Activated naive CD4-positive, alpha-beta T cell treated with anti-CD3 and anti-CD28 coated beads, Interleukin-2, amount 50 U/mL, for 72 hours (primary cell): ENCODE measurements around the gene PACRG. TPM values are rescaled to one million over a fixed set of nuclear protein-coding genes. Genes with fewer than 3 reads are reported as not detected.

Experiments used
- ATAC-seq, 2 donors: fragments of 150-1000 bp; cut with Tn5 transposase; 2 replicates each; pipeline ENCODE4 v1.10.0; 2021; ENCODE audit warnings: mild to moderate bottlenecking in 2 of 2, moderate library complexity in 2 of 2
- DNase-seq, 2 donors: peaks; one replicate each; pipeline ENCODE4 v3.0.0; 2021 to 2022; ENCODE audit warnings: low spot score in 2 of 2
- H3K27ac Mint-ChIP-seq, 2 donors: one replicate each; pipeline ENCODE4 v1.8.0; 2022; ENCODE audit warnings: mild to moderate bottlenecking in 2 of 2, mixed read lengths in 2 of 2
- H3K36me3 Mint-ChIP-seq, 2 donors: one replicate each; pipeline ENCODE4 v1.8.0; 2022; ENCODE audit warnings: mixed read lengths in 2 of 2
- H3K9me3 Mint-ChIP-seq, 2 donors: one replicate each; pipeline ENCODE4 v1.8.0; 2022; ENCODE audit warnings: mixed read lengths in 2 of 2
- total RNA-seq, 2 donors: library from RNA; stranded (reverse); gene quantifications; one replicate each; pipeline ENCODE4 v1.2.3, GENCODE V29; 2022

The PACRG gene
- total RNA-seq, 2 donors from 2014 or later = 0.43 TPM; not detected in 1

DNA sequence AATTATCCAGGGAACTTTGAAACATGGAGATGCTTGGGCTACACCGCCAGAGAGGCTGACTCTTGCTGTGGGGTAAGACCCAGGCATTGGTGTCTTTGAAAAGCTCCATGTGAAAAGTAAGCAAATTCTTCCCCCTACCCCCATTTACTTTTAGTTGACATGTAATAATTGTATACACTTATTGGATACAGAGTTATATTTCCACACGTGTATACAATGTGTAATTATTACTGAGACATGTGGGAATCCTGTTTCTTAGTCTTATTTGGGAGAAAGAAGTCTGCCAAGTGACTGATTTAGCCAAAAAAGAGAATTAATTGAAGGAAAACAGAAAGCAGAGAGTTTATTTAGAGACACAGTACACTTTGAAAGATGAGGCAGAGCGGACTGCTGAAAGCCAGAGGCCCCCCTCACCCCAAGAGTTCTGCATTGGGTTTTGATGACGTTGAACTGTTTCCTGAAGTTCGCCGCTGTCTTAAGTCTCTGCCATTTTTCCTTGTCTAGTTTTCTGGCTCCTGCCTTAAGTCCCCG is 193.8 kb downstream of the PACRG start:
- DNase-seq (no peak), ATAC-seq (no peak)
- H3K27ac Mint-ChIP-seq = no peak overlapping the region
- peaks cover 0 to 8% of the 10 kb centered on the region in 2 donors for H3K36me3 Mint-ChIP-seq
- H3K9me3 Mint-ChIP-seq = peaks cover 21 to 28% of the 10 kb centered on the region in 2 donors

DNA sequence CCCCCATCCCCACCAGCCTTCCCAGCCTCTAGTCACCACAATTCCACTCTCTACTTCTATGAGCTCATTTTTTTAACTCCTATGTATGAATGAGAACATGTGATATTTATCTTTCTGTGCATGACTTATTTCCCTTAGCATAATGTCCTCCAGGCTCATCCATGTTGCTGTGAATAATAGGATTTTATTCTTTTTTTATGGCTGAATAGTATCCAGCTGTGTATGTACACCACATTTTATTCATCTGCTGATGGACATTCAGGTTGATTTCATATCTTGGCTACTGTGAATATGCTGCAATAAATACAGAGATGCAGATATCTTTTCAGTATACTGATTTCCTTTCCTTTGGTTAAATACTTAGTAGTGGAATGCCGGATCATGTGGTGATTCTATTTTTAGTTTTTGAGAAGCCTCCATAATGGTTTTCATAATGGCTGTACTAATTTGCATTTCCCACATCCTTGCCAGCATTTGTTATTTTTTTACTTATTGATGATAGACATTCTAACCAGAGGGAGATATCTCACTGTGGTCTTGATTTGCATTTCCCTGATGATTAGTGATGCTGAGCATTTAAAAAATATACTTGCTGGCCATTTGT is 194.9 kb downstream of the PACRG start:
- Mint-ChIP-seq H3K9me3 (peaks cover 25 to 27% of the 10 kb centered on the region in 2 donors), H3K36me3 (peaks cover 0 to 8% of the 10 kb centered on the region in 2 donors), H3K27ac (no peak overlapping the region)
- DNase-seq (no peak), ATAC-seq (no peak)

- Mint-ChIP-seq H3K36me3 (peaks cover 0 to 14% of the 10 kb centered on the region in 2 donors), H3K27ac (no peak overlapping the region), H3K9me3 (peaks cover 20 to 25% of the 10 kb centered on the region in 2 donors)
- DNase-seq (no peak), ATAC-seq (no peak)
Observed at GRCh38 chr6:162934844-162935243, 207.1 kb downstream of the PACRG start.

DNA sequence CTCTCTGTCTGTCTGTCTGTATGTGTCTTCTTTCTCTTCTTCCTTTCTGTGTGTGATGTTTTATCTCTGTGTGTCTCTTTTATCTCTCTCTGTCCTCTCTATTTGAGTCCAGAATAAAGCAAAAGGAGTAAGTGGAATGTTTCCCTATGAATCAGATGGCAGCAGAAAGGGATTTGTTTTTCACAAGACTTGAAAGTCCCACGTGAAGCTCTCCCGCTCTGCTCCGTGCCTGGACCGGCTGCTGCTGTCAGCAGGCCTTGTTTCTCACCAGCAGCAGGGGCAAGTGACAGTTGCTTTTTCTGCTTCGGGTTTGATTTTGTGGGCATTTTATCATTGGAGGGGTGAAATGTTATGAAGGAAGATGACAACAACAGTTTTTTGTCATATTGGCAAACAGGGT is 212.7 kb downstream of the PACRG start:
- peaks cover 0 to 4% of the 10 kb centered on the region in 2 donors for H3K36me3 Mint-ChIP-seq
- H3K27ac Mint-ChIP-seq = no peak overlapping the region
- ATAC-seq (no peak), DNase-seq (no peak)
- H3K9me3 Mint-ChIP-seq = peaks cover 18 to 19% of the 10 kb centered on the region in 2 donors

- DNase-seq (no peak), ATAC-seq (no peak)
- Mint-ChIP-seq H3K36me3 (peaks cover 0 to 4% of the 10 kb centered on the region in 2 donors), H3K27ac (no peak overlapping the region), H3K9me3 (peaks cover 22 to 23% of the 10 kb centered on the region in 2 donors)
Observed at GRCh38 chr6:162941128-162941527, 213.4 kb downstream of the PACRG start.

DNA sequence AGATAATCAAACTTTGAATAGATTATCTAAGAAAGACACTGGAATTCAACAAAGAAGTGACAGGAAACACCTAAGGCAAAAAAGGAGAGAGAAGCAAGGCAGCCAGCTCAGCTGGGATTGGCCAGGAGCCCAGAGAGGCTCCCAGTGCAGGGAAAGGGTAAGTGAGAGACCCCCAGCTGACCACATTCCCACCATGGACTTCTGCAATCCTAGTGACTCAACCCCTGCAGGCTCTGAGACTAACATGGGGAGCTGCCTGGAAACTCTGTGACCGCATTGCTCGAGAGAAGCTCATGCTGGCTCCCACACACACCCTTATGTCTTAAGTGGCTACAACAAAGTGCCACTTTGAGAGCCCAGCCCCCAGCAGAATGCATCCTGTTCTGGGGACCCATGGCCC is 215.1 kb downstream of the PACRG start:
- no peak for ATAC-seq
- Mint-ChIP-seq H3K36me3 (peaks cover 0 to 4% of the 10 kb centered on the region in 2 donors), H3K27ac (no peak overlapping the region), H3K9me3 (peaks cover 22 to 24% of the 10 kb centered on the region in 2 donors)
- no peak for DNase-seq

- no peak for DNase-seq
- no peak for ATAC-seq
- peaks cover 22 to 24% of the 10 kb centered on the region in 2 donors for H3K9me3 Mint-ChIP-seq
- no peak overlapping the region for H3K27ac Mint-ChIP-seq
- peaks cover 0 to 4% of the 10 kb centered on the region in 2 donors for H3K36me3 Mint-ChIP-seq
Observed at GRCh38 chr6:162943369-162943768, 215.6 kb downstream of the PACRG start.

- Mint-ChIP-seq H3K36me3 (no peaks in the 10 kb centered on the region), H3K27ac (no peak overlapping the region), H3K9me3 (peaks cover 4% of the 10 kb centered on the region in 2 donors)
- DNase-seq (no peak), ATAC-seq (no peak)
Observed at GRCh38 chr6:162951164-162951743, 223.5 kb downstream of the PACRG start.

GRCh38 chr6:162952423-162952822 is 224.6 kb downstream of the PACRG start:
- Mint-ChIP-seq H3K36me3 (no peaks in the 10 kb centered on the region), H3K27ac (no peak overlapping the region), H3K9me3 (peaks cover 4% of the 10 kb centered on the region in 2 donors)
- DNase-seq (no peak), ATAC-seq (no peak)

DNA sequence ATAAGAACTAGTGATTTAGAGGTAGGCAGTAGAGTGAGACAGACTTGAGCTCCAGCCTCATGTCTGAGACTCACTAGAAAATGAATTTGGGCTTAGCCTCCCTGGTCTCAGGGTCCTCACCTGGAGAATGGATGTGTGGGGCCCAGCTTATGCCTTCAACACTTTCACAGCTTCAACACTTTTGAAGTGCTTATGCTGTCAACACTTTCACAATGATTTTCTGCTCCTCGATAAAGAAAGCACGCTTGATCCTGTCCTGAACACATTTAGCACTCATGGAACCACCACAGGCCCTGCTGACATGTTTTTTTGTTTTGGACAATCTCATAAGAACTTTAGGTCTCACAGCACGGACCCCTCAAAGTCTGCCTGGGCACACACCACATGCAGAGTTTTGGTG is 229.3 kb downstream of the PACRG start:
- DNase-seq (no peak), ATAC-seq (no peak)
- H3K9me3 Mint-ChIP-seq = peaks cover 13 to 16% of the 10 kb centered on the region in 2 donors
- no peak overlapping the region for H3K27ac Mint-ChIP-seq
- H3K36me3 Mint-ChIP-seq = no peaks in the 10 kb centered on the region

- DNase-seq (no peak), ATAC-seq (no peak)
- no peak overlapping the region for H3K27ac Mint-ChIP-seq
- H3K9me3 Mint-ChIP-seq = peaks cover 18 to 20% of the 10 kb centered on the region in 2 donors
- no peaks in the 10 kb centered on the region for H3K36me3 Mint-ChIP-seq
Observed at GRCh38 chr6:162960679-162961457, 233.1 kb downstream of the PACRG start.

GRCh38 chr6:162962093-162962492 is 234.3 kb downstream of the PACRG start:
- Mint-ChIP-seq H3K27ac (no peak overlapping the region), H3K36me3 (no peaks in the 10 kb centered on the region), H3K9me3 (peaks cover 19 to 21% of the 10 kb centered on the region in 2 donors)
- DNase-seq (no peak), ATAC-seq (no peak)

- Mint-ChIP-seq H3K27ac (no peak overlapping the region), H3K36me3 (no peaks in the 10 kb centered on the region), H3K9me3 (peaks cover 19 to 21% of the 10 kb centered on the region in 2 donors)
- no peak for DNase-seq
- ATAC-seq = no peak
Observed at GRCh38 chr6:162963861-162964260, 236.1 kb downstream of the PACRG start.

DNA sequence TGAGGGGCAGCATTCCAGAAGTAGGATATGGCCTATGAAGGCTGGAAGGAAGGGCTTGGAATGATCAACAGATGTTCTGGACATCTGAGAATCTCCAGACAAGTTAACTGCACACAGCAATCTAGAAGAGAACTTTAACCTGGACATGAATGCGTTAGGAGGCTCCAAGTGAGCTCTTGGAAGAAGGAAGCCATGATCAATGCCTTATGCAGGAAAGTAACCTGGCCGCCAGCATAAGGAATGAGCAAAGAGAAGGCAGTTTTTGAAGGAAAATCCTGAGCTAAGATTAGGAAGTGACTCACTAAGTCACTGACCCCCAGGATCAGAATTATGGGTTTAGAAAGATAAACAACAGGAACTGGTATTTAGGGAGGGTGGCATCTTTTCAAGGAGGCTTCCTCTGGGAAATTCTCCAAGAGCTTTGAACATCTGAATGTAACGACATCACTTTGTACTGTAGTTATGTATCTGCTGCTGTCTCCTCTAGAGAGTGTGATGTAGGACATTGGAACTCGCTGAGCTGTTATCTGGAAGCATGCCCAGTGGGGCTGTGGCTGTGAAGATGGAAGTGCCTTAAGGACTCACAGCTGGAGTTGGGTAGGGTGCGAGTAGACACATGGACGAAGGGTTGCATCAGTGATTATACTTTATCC is 236.8 kb downstream of the PACRG start:
- DNase-seq (no peak), ATAC-seq (no peak)
- H3K9me3 Mint-ChIP-seq = peaks cover 24 to 26% of the 10 kb centered on the region in 2 donors
- H3K27ac Mint-ChIP-seq = no peak overlapping the region
- peaks cover 0 to 2% of the 10 kb centered on the region in 2 donors for H3K36me3 Mint-ChIP-seq

- Mint-ChIP-seq H3K9me3 (peaks cover 24 to 26% of the 10 kb centered on the region in 2 donors), H3K36me3 (peaks cover 0 to 6% of the 10 kb centered on the region in 2 donors), H3K27ac (no peak overlapping the region)
- DNase-seq (no peak), ATAC-seq (no peak)
Observed at GRCh38 chr6:162965366-162965765, 237.6 kb downstream of the PACRG start.

GRCh38 chr6:162970246-162970645 is 242.5 kb downstream of the PACRG start:
- Mint-ChIP-seq H3K27ac (no peak overlapping the region), H3K36me3 (peaks cover 4 to 10% of the 10 kb centered on the region in 2 donors), H3K9me3 (peaks cover 16 to 22% of the 10 kb centered on the region in 2 donors)
- no peak for DNase-seq
- no peak for ATAC-seq

- Mint-ChIP-seq H3K27ac (no peak overlapping the region), H3K9me3 (peaks cover 9 to 19% of the 10 kb centered on the region in 2 donors), H3K36me3 (peaks cover 4 to 10% of the 10 kb centered on the region in 2 donors)
- ATAC-seq (no peak), DNase-seq (no peak)
Observed at GRCh38 chr6:162971356-162971755, 243.6 kb downstream of the PACRG start.
